Measurements from ENCODE around the gene NEBL.

Gene NEBL

DNA sequence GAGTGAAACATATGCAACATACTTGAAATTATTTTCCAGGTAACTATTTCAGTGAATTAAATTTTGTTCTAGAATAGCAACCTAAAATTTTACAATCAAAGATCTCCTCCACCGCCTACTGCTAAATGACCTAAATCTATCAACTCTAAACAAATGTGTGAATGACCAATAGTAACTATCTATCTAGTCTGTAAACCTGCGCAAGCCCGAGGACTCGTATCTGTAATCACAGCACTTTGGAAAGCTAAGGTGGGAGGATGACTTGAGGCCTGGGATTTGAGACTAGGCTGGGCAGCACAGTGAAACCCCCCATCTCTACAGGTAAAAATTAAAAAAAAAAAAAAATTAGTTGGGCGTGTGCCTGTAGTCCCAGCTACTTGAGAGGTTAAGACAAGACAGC is 83.0 kb downstream of the NEBL start:
- H3K4me3 ChIP-seq (ENCODE audit: insufficient read length, low read depth): no peak overlapping the region
- H3K36me3 ChIP-seq (ENCODE audit: insufficient read depth, insufficient read length, low read length): no peaks in the 10 kb centered on the region
- TF ChIP-seq ZNF274 (IDR thresholded peaks at IDR 0.05; ENCODE audit: low read depth, low read length) (no peak), YY1 (IDR thresholded peaks at IDR 0.05; ENCODE audit: insufficient read depth, insufficient read length) (no peak), SUZ12 (IDR thresholded peaks at IDR 0.05; ENCODE audit: extremely low read depth, insufficient read depth, insufficient read length) (no peak)
- no peak overlapping the region for H3K9ac ChIP-seq (ENCODE audit: insufficient read length, low read depth)
- no peaks in the 10 kb centered on the region for H3K4me1 ChIP-seq (ENCODE audit: insufficient read depth, insufficient read length)
- no peaks in the 10 kb centered on the region for H3K9me3 ChIP-seq (ENCODE audit: insufficient read depth, low read length)
- H3K27me3 ChIP-seq (ENCODE audit: insufficient read depth, insufficient read length): no peaks in the 10 kb centered on the region
- DNase-seq (ENCODE audit: low read depth, low spot score): no peak

- H3K9ac ChIP-seq (ENCODE audit: insufficient read length, low read depth): no peak overlapping the region
- H3K4me1 ChIP-seq (ENCODE audit: insufficient read depth, insufficient read length): no peaks in the 10 kb centered on the region
- no peak for TF ChIP-seq ZNF274 (IDR thresholded peaks at IDR 0.05; ENCODE audit: low read depth, low read length)
- no peak for TF ChIP-seq SUZ12 (IDR thresholded peaks at IDR 0.05; ENCODE audit: extremely low read depth, insufficient read depth, insufficient read length)
- no peak for TF ChIP-seq YY1 (IDR thresholded peaks at IDR 0.05; ENCODE audit: insufficient read depth, insufficient read length)
- DNase-seq (ENCODE audit: low read depth, low spot score): no peak
- H3K4me3 ChIP-seq (ENCODE audit: insufficient read length, low read depth): no peak overlapping the region
- no peaks in the 10 kb centered on the region for H3K36me3 ChIP-seq (ENCODE audit: insufficient read depth, insufficient read length, low read length)
- H3K27me3 ChIP-seq (ENCODE audit: insufficient read depth, insufficient read length): no peaks in the 10 kb centered on the region
- H3K9me3 ChIP-seq (ENCODE audit: insufficient read depth, low read length): no peaks in the 10 kb centered on the region
Measured at GRCh38 chr10:20811131-20811530, 86.0 kb downstream of the NEBL start.

DNA sequence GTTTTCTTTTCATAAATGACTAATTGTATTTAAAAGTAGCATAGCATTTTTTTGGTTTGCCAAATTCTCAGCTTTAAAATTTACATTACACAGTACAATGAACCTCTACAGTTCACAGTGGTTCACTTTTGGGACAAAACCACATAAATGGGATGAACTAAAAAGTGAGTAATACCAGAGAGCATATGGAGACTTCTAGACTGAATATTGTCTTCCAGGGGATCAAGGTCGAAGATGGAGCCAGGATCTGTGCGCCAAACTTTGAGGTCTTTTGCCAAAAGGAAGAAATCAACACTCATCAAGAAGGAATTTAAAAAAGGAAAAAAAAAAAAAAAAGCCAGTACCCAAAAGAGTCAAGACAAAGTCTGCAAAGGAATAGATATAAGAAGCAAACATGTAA is 87.5 kb downstream of the NEBL start:
- H3K9me3 ChIP-seq (ENCODE audit: insufficient read depth, low read length): no peaks in the 10 kb centered on the region
- no peak overlapping the region for H3K9ac ChIP-seq (ENCODE audit: insufficient read length, low read depth)
- H3K36me3 ChIP-seq (ENCODE audit: insufficient read depth, insufficient read length, low read length): no peaks in the 10 kb centered on the region
- H3K4me3 ChIP-seq (ENCODE audit: insufficient read length, low read depth): no peak overlapping the region
- no peaks in the 10 kb centered on the region for H3K27me3 ChIP-seq (ENCODE audit: insufficient read depth, insufficient read length)
- H3K4me1 ChIP-seq (ENCODE audit: insufficient read depth, insufficient read length): no peaks in the 10 kb centered on the region
- TF ChIP-seq YY1 (IDR thresholded peaks at IDR 0.05; ENCODE audit: insufficient read depth, insufficient read length): no peak
- TF ChIP-seq ZNF274 (IDR thresholded peaks at IDR 0.05; ENCODE audit: low read depth, low read length): no peak
- TF ChIP-seq SUZ12 (IDR thresholded peaks at IDR 0.05; ENCODE audit: extremely low read depth, insufficient read depth, insufficient read length): no peak
- no peak for DNase-seq (ENCODE audit: low read depth, low spot score)

DNA sequence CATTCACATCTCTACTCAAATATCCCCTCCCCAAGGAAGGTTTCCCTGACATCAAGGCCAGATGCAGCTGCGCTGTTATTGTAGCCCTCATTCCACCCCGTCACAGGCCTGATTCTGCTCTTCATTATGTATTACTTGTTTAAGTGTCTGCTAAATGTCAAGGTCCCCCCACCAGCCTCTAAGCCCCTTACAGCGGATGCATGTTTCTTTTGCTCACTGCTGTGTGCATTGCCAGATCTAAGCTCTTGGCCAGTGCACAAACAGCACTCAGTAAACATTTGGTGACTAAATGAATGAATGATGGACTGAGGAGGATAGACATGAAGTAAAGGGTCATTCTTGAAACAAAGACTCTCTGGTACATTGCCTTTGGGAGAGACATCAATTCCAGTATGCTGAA is 90.6 kb downstream of the NEBL start:
- H3K9me3 ChIP-seq (ENCODE audit: insufficient read depth, low read length): no peaks in the 10 kb centered on the region
- TF ChIP-seq ZNF274 (IDR thresholded peaks at IDR 0.05; ENCODE audit: low read depth, low read length) (no peak), YY1 (IDR thresholded peaks at IDR 0.05; ENCODE audit: insufficient read depth, insufficient read length) (no peak), SUZ12 (IDR thresholded peaks at IDR 0.05; ENCODE audit: extremely low read depth, insufficient read depth, insufficient read length) (no peak)
- no peaks in the 10 kb centered on the region for H3K4me1 ChIP-seq (ENCODE audit: insufficient read depth, insufficient read length)
- DNase-seq (ENCODE audit: low read depth, low spot score): no peak
- H3K36me3 ChIP-seq (ENCODE audit: insufficient read depth, insufficient read length, low read length): no peaks in the 10 kb centered on the region
- no peak overlapping the region for H3K9ac ChIP-seq (ENCODE audit: insufficient read length, low read depth)
- H3K27me3 ChIP-seq (ENCODE audit: insufficient read depth, insufficient read length): no peaks in the 10 kb centered on the region
- H3K4me3 ChIP-seq (ENCODE audit: insufficient read length, low read depth): no peak overlapping the region

DNA sequence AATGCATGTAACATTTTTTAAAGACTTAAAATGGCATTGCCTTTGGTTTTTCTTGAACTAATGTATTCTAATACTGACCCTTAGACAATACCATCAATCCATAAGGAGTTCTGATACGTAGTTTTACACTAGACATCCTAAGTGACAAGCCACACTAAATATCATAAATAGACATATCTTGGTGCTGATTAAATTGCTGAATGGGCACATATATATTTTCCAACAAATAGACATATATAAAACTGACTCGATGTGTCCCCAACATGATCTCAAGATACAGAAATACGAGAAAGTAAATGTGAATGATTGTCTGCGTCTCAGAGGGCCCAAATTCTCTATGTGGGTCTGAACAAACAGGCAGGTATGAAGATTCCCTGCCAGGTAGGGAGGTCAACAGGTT is 99.8 kb downstream of the NEBL start:
- no peak for DNase-seq (ENCODE audit: low read depth, low spot score)
- Histone ChIP-seq H3K27me3 (ENCODE audit: insufficient read depth, insufficient read length) (no peaks in the 10 kb centered on the region), H3K4me1 (ENCODE audit: insufficient read depth, insufficient read length) (no peaks in the 10 kb centered on the region), H3K9me3 (ENCODE audit: insufficient read depth, low read length) (no peaks in the 10 kb centered on the region), H3K36me3 (ENCODE audit: insufficient read depth, insufficient read length, low read length) (no peaks in the 10 kb centered on the region), H3K9ac (ENCODE audit: insufficient read length, low read depth) (no peak overlapping the region), H3K4me3 (ENCODE audit: insufficient read length, low read depth) (no peak overlapping the region)
- TF ChIP-seq SUZ12 (IDR thresholded peaks at IDR 0.05; ENCODE audit: extremely low read depth, insufficient read depth, insufficient read length) (no peak), YY1 (IDR thresholded peaks at IDR 0.05; ENCODE audit: insufficient read depth, insufficient read length) (no peak), ZNF274 (IDR thresholded peaks at IDR 0.05; ENCODE audit: low read depth, low read length) (no peak)

DNA sequence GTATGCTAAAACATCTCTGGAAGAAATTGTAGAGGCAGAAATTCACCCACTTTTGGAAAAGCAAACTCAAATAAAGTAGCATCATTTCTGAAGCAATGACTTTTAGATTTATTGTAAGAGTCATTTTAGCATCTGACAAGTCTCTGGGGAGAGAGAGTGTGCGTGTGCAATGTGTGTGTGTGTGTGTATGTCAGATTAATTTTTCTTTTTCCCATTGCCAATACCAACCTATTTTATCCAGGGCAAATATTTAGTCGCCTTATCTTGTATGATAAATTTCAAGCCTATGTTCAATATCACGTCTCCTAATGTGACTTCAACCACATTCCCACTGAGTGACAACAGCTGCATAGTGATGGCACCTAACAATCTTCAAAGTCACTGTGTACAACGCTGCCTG is 101.7 kb downstream of the NEBL start:
- Histone ChIP-seq H3K4me1 (ENCODE audit: insufficient read depth, insufficient read length) (no peaks in the 10 kb centered on the region), H3K9me3 (ENCODE audit: insufficient read depth, low read length) (no peaks in the 10 kb centered on the region), H3K27me3 (ENCODE audit: insufficient read depth, insufficient read length) (no peaks in the 10 kb centered on the region)

GRCh38 chr10:20785174-20785573 is 111.9 kb downstream of the NEBL start:
- H3K9ac ChIP-seq (ENCODE audit: insufficient read length, low read depth): no peak overlapping the region
- H3K9me3 ChIP-seq (ENCODE audit: insufficient read depth, low read length): no peaks in the 10 kb centered on the region
- DNase-seq (ENCODE audit: low read depth, low spot score): no peak
- H3K27me3 ChIP-seq (ENCODE audit: insufficient read depth, insufficient read length): no peaks in the 10 kb centered on the region
- H3K4me3 ChIP-seq (ENCODE audit: insufficient read length, low read depth): no peak overlapping the region
- TF ChIP-seq SUZ12 (IDR thresholded peaks at IDR 0.05; ENCODE audit: extremely low read depth, insufficient read depth, insufficient read length) (no peak), YY1 (IDR thresholded peaks at IDR 0.05; ENCODE audit: insufficient read depth, insufficient read length) (no peak)
- no peaks in the 10 kb centered on the region for H3K4me1 ChIP-seq (ENCODE audit: insufficient read depth, insufficient read length)
- H3K36me3 ChIP-seq (ENCODE audit: insufficient read depth, insufficient read length, low read length): no peaks in the 10 kb centered on the region

More for the DNA sequence above, 101.7 kb downstream of the NEBL start:
- no peaks in the 10 kb centered on the region for H3K36me3 ChIP-seq (ENCODE audit: insufficient read depth, insufficient read length, low read length)
- no peak overlapping the region for H3K4me3 ChIP-seq (ENCODE audit: insufficient read length, low read depth)
- DNase-seq (ENCODE audit: low read depth, low spot score): no peak
- TF ChIP-seq SUZ12 (IDR thresholded peaks at IDR 0.05; ENCODE audit: extremely low read depth, insufficient read depth, insufficient read length): no peak
- TF ChIP-seq YY1 (IDR thresholded peaks at IDR 0.05; ENCODE audit: insufficient read depth, insufficient read length): no peak
- no peak for TF ChIP-seq ZNF274 (IDR thresholded peaks at IDR 0.05; ENCODE audit: low read depth, low read length)
- H3K9ac ChIP-seq (ENCODE audit: insufficient read length, low read depth): no peak overlapping the region

All from NT2/D1 (cell line).